GM12878 (cell line): ENCODE results near the gene ANKRD16. TPM values are rescaled to one million over a fixed set of nuclear protein-coding genes. Genes with fewer than 3 reads are reported as not detected.
A peak's percentile ranks its signal among the peaks of the same experiment; 100 is the strongest.

ENCODE experiments used
- ATAC-seq: fragments of 200-7000 bp; cut with Tn5 transposase; 3 replicates; pipeline ENCODE4 v1.9.1; 2020; ENCODE audit warnings: mild to moderate bottlenecking, moderate library complexity
- BruUV-seq: library from RNA; stranded (reverse); fragments of 400-500 nt; replicated peaks from 2 replicates; lab custom pipeline; 2021; lab: Mats Ljungman, UMichigan
- CTCF ChIA-PET: fragments of 300-600 bp; sonication (Branson Sonifier 250); formaldehyde crosslinking; extraction: SDS; loops from one replicate; lab custom pipeline; 2021; ENCODE audit warnings: inconsistent platforms; lab: Yijun Ruan, JAX
- POLR2A ChIA-PET: fragments of 350-600 bp; formaldehyde crosslinking; extraction: SDS; loops from one replicate; lab custom pipeline; 2021; ENCODE audit warnings: inconsistent platforms; lab: Charles Lee
- RAD21 ChIA-PET: fragments of 300-600 bp; sonication (Branson Sonifier 250); formaldehyde crosslinking; loops from one replicate; lab custom pipeline; 2023; ENCODE audit warnings: antibody characterized with exemption; ENCODE audit not compliant: unreplicated experiment; lab: Charles Lee
- SMC1A ChIA-PET: fragments of 300-600 bp; sonication (Branson Sonifier 250); formaldehyde crosslinking; loops from one replicate; lab custom pipeline; 2023; ENCODE audit not compliant: unreplicated experiment, uncharacterized antibody; lab: Charles Lee
- DNase-seq: peaks from one replicate; pipeline ENCODE4 v3.0.0-alpha.2; 2011; ENCODE audit warnings: low read depth, low spot score
- FAIRE-seq: peaks from 3 replicates; lab custom pipeline; 2011; peaks lifted over from hg19 to GRCh38; lab: Jason Lieb, UNC
- H2AFZ ChIP-seq: 2 replicates; pipeline ENCODE4 v1.6.0; 2011; ENCODE audit warnings: low read depth, low read length, control low read depth; ENCODE audit not compliant: control insufficient read depth
- H3K27ac ChIP-seq: 2 replicates; pipeline ENCODE4 v1.5.1; 2011; ENCODE audit warnings: control low read depth; ENCODE audit not compliant: control insufficient read depth, insufficient read depth
- H3K27me3 ChIP-seq, 2 experiments: replicated peaks in 1 of 2; 2 replicates each; pipeline versions ENCODE4 v1.6.0 to v1.6.1; 2011; ENCODE audit warnings: low read length in 1 of 2; ENCODE audit not compliant: control insufficient read depth in 2 of 2, insufficient read depth in 2 of 2
- H3K36me3 ChIP-seq, 2 experiments: 2 replicates each; pipeline ENCODE4 v1.5.1; 2011; ENCODE audit warnings: low read length in 1 of 2; ENCODE audit not compliant: control insufficient read depth in 2 of 2, insufficient read depth in 2 of 2
- H3K4me1 ChIP-seq: 2 replicates; pipeline ENCODE4 v1.6.1; 2011; ENCODE audit warnings: mild to moderate bottlenecking, low read length, moderate library complexity, mixed read lengths; ENCODE audit not compliant: control insufficient read depth, insufficient read depth
- H3K4me2 ChIP-seq: 2 replicates; pipeline ENCODE4 v1.6.0; 2011; ENCODE audit warnings: control low read depth; ENCODE audit not compliant: control insufficient read depth, insufficient read depth
- H3K4me3 ChIP-seq: fragments of 200-600 bp; sonication (generic); 2 replicates; pipeline ENCODE4 v1.5.1; 2016
- H3K79me2 ChIP-seq: 2 replicates; pipeline ENCODE4 v1.6.0; 2011; ENCODE audit warnings: low read length; ENCODE audit not compliant: control insufficient read depth, insufficient read depth
- H3K9ac ChIP-seq: 2 replicates; pipeline ENCODE4 v1.8.0; 2011; ENCODE audit warnings: low read length, control low read depth, mixed read lengths; ENCODE audit not compliant: control insufficient read depth, insufficient read depth
- H3K9me3 ChIP-seq: replicated peaks from 3 replicates; pipeline ENCODE4 v1.5.1; 2011; ENCODE audit warnings: mild to moderate bottlenecking, low read length; ENCODE audit not compliant: control insufficient read depth, insufficient read depth
- H4K20me1 ChIP-seq: 2 replicates; pipeline ENCODE4 v1.6.0; 2011; ENCODE audit not compliant: control insufficient read depth, insufficient read depth
- BMI1 ChIP-seq: fragments of 450-650 bp; IDR thresholded peaks from 2 replicates; pipeline ENCODE4 v1.6.1; 2016; ENCODE audit warnings: mild to moderate bottlenecking, moderate library complexity, borderline replicate concordance
- MEF2B ChIP-seq: fragments of 450-650 bp; IDR thresholded peaks from 2 replicates; pipeline ENCODE4 v1.6.1; 2018; ENCODE audit warnings: mild to moderate bottlenecking, moderate library complexity; ENCODE audit not compliant: partially characterized antibody, poor library complexity, severe bottlenecking
- MYC ChIP-seq: IDR thresholded peaks from 2 replicates; pipeline ENCODE4 v1.6.1; 2011; ENCODE audit warnings: mild to moderate bottlenecking, low read length, moderate library complexity, inconsistent platforms; ENCODE audit not compliant: insufficient read depth, insufficient replicate concordance, insufficient read length, severe bottlenecking
- PAX8 ChIP-seq: fragments of 450-650 bp; IDR thresholded peaks from 2 replicates; pipeline ENCODE4 v1.6.1; 2017; ENCODE audit warnings: mild to moderate bottlenecking, moderate library complexity
- RUNX3 ChIP-seq: IDR thresholded peaks from 2 replicates; pipeline ENCODE4 v1.6.1; 2012; ENCODE audit warnings: low read length, inconsistent platforms
- ZNF687 ChIP-seq: fragments of 450-650 bp; IDR thresholded peaks from 2 replicates; pipeline ENCODE4 v1.6.1; 2017; ENCODE audit warnings: mild to moderate bottlenecking, moderate library complexity
- WGBS: methylation state at CpG from one replicate; pipeline ENCODE4 v1.1.6; 2016; ENCODE audit warnings: low lambda C conversion rate; ENCODE audit not compliant: insufficient replicate concordance, insufficient coverage; ENCODE audit errors: missing lambda C conversion rate; 5-methylcytosine and 5-hydroxymethylcytosine counted together
- in situ Hi-C: fragments of 300-500 bp; cut with MboI; formaldehyde crosslinking; loops from 9 replicates; pipeline ENCODE4 v1.14.3; 2018; ENCODE audit warnings: mixed read lengths
- intact Hi-C: fragments of 100-400 bp; cut with micrococcal nuclease; formaldehyde crosslinking; loops from one replicate; pipeline ENCODE4 v1.14.2; 2022; ENCODE audit not compliant: unreplicated experiment
- polyA plus RNA-seq, 11 experiments: library from polyadenylated mRNA; depleted of rRNA in 4 of 11; unstranded in 6 of 11; stranded (reverse) in 5 of 11; fragments of >200 nt; fragmentation: Nextera tagmentation in 4 of 11; fragmentation: Illumina TruSeq in 1 of 11; extraction: Ambion mirVana in 4 of 11; extraction: Trizol in 1 of 11; gene quantifications; 1 replicate in 1 of 11; 2 replicates in 10 of 11; pipeline versions ENCODE4 v1.2.1 to v1.2.3, GENCODE V29; 2011 to 2016; ENCODE audit warnings: inconsistent platforms in 2 of 11, missing spikeins in 2 of 11, low read depth in 1 of 11
- total RNA-seq, 4 experiments: library from RNA; depleted of rRNA in 3 of 4; stranded (reverse); fragments of >200 nt in 3 of 4; fragmentation: Illumina TruSeq in 1 of 4; extraction: Trizol in 1 of 4; gene quantifications; 2 replicates each; pipeline versions ENCODE4 v1.2.1 to v1.2.3, GENCODE V29; 2013 to 2021
- TF ChIP-seq, protein P1 (sequence below): IDR thresholded peaks from 2 replicates; pipeline ENCODE4 v1.6.1; 2012; ENCODE audit warnings: low read depth, low read length, improper control_type of control experiment

The ANKRD16 gene
- total and polyA plus RNA-seq, 10 of the 15 experiments (the other 5 are each of a cell fraction or from before 2014, with no cell fraction given) = 0.57 to 13.6 (median 4.4) TPM

DNA sequence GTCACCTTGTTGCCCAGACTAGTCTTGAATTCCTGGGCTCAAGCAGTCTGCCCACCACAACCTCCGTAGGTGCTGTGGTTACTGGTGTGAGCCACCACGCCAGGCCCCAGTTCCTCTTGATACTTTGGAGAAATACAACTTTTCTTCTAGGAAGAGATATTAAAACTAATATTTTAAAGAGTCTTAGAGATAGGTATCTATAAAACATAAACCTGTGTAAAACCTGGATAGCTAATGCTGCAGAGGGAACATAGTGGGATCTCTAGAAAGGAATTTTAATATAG is 71.7 kb downstream of the ANKRD16 start:
- in situ Hi-C loops = no loop called here
- peaks cover 59% of the 10 kb centered on the region for H3K4me1 ChIP-seq
- FAIRE-seq = no peak
- H3K27me3 ChIP-seq = no peaks in the 10 kb centered on the region
- H3K9ac ChIP-seq = no peak overlapping the region
- POLR2A ChIA-PET = interaction anchor here (1.4 to 2.5 kb wide), 5 partner anchors 22 to 56 kb away, joined by 6 to 19 read pairs (median 12); no protein-coding TSS in a partner anchor
- intact Hi-C loops = no loop called here
- no peak overlapping the region for H3K4me3 ChIP-seq
- no peaks in the 10 kb centered on the region for H3K36me3 ChIP-seq
- peaks cover 20% of the 10 kb centered on the region for H3K79me2 ChIP-seq
- DNase-seq = no peak
- SMC1A ChIA-PET = interaction anchor here (0.7 to 3.8 kb wide), 20 partner anchors 9 to 233 kb away, joined by 3 to 42 read pairs (median 6); no protein-coding TSS in a partner anchor
- H3K9me3 ChIP-seq = no peaks in the 10 kb centered on the region
- no peak for ATAC-seq
- H2AFZ ChIP-seq = no peak overlapping the region
- WGBS = 94% methylated on average over 2 of the region's 2 CpGs
- H3K4me2 ChIP-seq = peak overlapping the region; percentile 53
- no peaks in the 10 kb centered on the region for H4K20me1 ChIP-seq
- peak overlapping the region; percentile 69; the same call in 1 of the 2 replicates for H3K27ac ChIP-seq
- RAD21 ChIA-PET = interaction anchor here (0.8 to 12.5 kb wide), 15 partner anchors 9 to 376 kb away, joined by 3 to 183 read pairs (median 4); partner anchors contain the start of genes ANKRD16 and FBH1
- TF ChIP-seq, protein P1, sequence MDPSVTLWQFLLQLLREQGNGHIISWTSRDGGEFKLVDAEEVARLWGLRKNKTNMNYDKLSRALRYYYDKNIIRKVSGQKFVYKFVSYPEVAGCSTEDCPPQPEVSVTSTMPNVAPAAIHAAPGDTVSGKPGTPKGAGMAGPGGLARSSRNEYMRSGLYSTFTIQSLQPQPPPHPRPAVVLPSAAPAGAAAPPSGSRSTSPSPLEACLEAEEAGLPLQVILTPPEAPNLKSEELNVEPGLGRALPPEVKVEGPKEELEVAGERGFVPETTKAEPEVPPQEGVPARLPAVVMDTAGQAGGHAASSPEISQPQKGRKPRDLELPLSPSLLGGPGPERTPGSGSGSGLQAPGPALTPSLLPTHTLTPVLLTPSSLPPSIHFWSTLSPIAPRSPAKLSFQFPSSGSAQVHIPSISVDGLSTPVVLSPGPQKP = no peak
- no peak for TF ChIP-seq MEF2B
- no peak for TF ChIP-seq ZNF687
- TF ChIP-seq RUNX3 = peak; percentile 54
- TF ChIP-seq BMI1 = no peak
- no peak for TF ChIP-seq PAX8
- TF ChIP-seq MYC = no peak
- CTCF ChIA-PET = interaction anchor here (0.7 to 7.9 kb wide), 14 partner anchors 12 to 583 kb away, joined by 3 to 74 read pairs (median 4); no protein-coding TSS in a partner anchor
- BruUV-seq = no TSS peak
